ENCODE results near the gene TBCCD1. TPM values are rescaled to one million over a fixed set of nuclear protein-coding genes. Genes with fewer than 3 reads are reported as not detected.

TBCCD1 gene
- total and polyA plus RNA-seq, 2 experiments from 2014 or later = 5.8 to 16.7 TPM

- no peaks in the 10 kb centered on the region for H3K36me3 Mint-ChIP-seq (ENCODE audit: low read depth)
- no peak overlapping the region for H3K4me3 ChIP-seq
- no peaks in the 10 kb centered on the region for H4K20me1 ChIP-seq (replicated peaks; ENCODE audit: insufficient read depth)
- no peaks in the 10 kb centered on the region for H3K27me3 ChIP-seq (ENCODE audit: insufficient read depth)
- H3K4me2 ChIP-seq = no peak overlapping the region
- H3K4me1 Mint-ChIP-seq = peaks cover 7% of the 10 kb centered on the region
- peaks cover 6% of the 10 kb centered on the region for H3K27me3 Mint-ChIP-seq (ENCODE audit: insufficient read depth, low read depth, poor library complexity)
- no peak overlapping the region for H3K27ac ChIP-seq (ENCODE audit: low read depth)
- H3K79me2 ChIP-seq (replicated peaks; ENCODE audit: insufficient read depth) = no peaks in the 10 kb centered on the region
- TF ChIP-seq CTCF (conservative IDR thresholded peaks at IDR 0.05; ENCODE audit: low read depth in 2 of 2) = 0 out of 4 replicates have a peak, but pooled peaks of 1 of the 2 experiments have one; percentile 2
- no peak for TF ChIP-seq POLR2AphosphoS5 (IDR thresholded peaks at IDR 0.05; ENCODE audit: low read depth)
- no peaks in the 10 kb centered on the region for H3K9me2 ChIP-seq (ENCODE audit: insufficient read depth)
- H3K27ac Mint-ChIP-seq = no peak overlapping the region
- H3K4me3 Mint-ChIP-seq = no peak overlapping the region
- no peaks in the 10 kb centered on the region for H3K36me3 ChIP-seq (ENCODE audit: insufficient read depth)
- H2AFZ ChIP-seq = no peak overlapping the region
- no peaks in the 10 kb centered on the region for H3F3A ChIP-seq (replicated peaks; ENCODE audit: low read depth)
- no peaks in the 10 kb centered on the region for H3K4me1 ChIP-seq (ENCODE audit: insufficient read depth)
- no peak for ATAC-seq
- peaks cover 2% of the 10 kb centered on the region; the same call in 1 of the 3 replicates for H3K9me3 Mint-ChIP-seq
- no peak for DNase-seq (ENCODE audit: low spot score)
Measured at GRCh38 chr3:186511702-186512101, 55.4 kb downstream of the TBCCD1 start.

GRCh38 chr3:186511245-186511644 lies 55.9 kb downstream of the TBCCD1 start:
- no peak overlapping the region for H3K4me3 Mint-ChIP-seq
- Histone ChIP-seq H3K79me2 (replicated peaks; ENCODE audit: insufficient read depth) (no peaks in the 10 kb centered on the region), H3K27ac (ENCODE audit: low read depth) (no peak overlapping the region), H3K27me3 (ENCODE audit: insufficient read depth) (no peaks in the 10 kb centered on the region), H3K4me2 (no peak overlapping the region), H3K9me2 (ENCODE audit: insufficient read depth) (no peaks in the 10 kb centered on the region), H4K20me1 (replicated peaks; ENCODE audit: insufficient read depth) (no peaks in the 10 kb centered on the region), H3K4me3 (no peak overlapping the region), H2AFZ (no peak overlapping the region), H3K36me3 (ENCODE audit: insufficient read depth) (no peaks in the 10 kb centered on the region), H3F3A (replicated peaks; ENCODE audit: low read depth) (no peaks in the 10 kb centered on the region), H3K4me1 (ENCODE audit: insufficient read depth) (no peaks in the 10 kb centered on the region)
- H3K4me1 Mint-ChIP-seq = peaks cover 7% of the 10 kb centered on the region
- no peaks in the 10 kb centered on the region for H3K9me3 Mint-ChIP-seq
- H3K36me3 Mint-ChIP-seq (ENCODE audit: low read depth) = no peaks in the 10 kb centered on the region
- DNase-seq (ENCODE audit: low spot score) = no peak
- H3K27ac Mint-ChIP-seq = no peak overlapping the region
- ATAC-seq = no peak
- peaks cover 6% of the 10 kb centered on the region for H3K27me3 Mint-ChIP-seq (ENCODE audit: insufficient read depth, low read depth, poor library complexity)
- TF ChIP-seq ZNF114 (CRISPR knock-in tag; IDR thresholded peaks at IDR 0.05) = no peak
- no peak for TF ChIP-seq CREB1 (CRISPR knock-in tag; IDR thresholded peaks at IDR 0.05; ENCODE audit: low read depth)
- no peak for TF ChIP-seq ZNF462 (CRISPR knock-in tag; IDR thresholded peaks at IDR 0.05)
- no peak for TF ChIP-seq EZH2phosphoT487 (IDR thresholded peaks at IDR 0.05; ENCODE audit: unreplicated experiment)
- no peak for TF ChIP-seq STAT1 (IDR thresholded peaks at IDR 0.05; ENCODE audit: unreplicated experiment)
- no peak for TF ChIP-seq ZNF331 (CRISPR knock-in tag; IDR thresholded peaks at IDR 0.05; ENCODE audit: low read depth)
- no peak for TF ChIP-seq EZH2 (IDR thresholded peaks at IDR 0.05; ENCODE audit: low read depth, unreplicated experiment)
- no peak for TF ChIP-seq POLR2AphosphoS5 (IDR thresholded peaks at IDR 0.05; ENCODE audit: low read depth)
- no peak for TF ChIP-seq ETS1 (IDR thresholded peaks at IDR 0.05)
- TF ChIP-seq CTCF (conservative IDR thresholded peaks at IDR 0.05; ENCODE audit: low read depth in 2 of 2) = no peak
- TF ChIP-seq JUNB (IDR thresholded peaks at IDR 0.05; ENCODE audit: unreplicated experiment) = no peak

All from GM23338 (cell line).